Smooth muscle cell (in vitro differentiated cells): ENCODE results near the gene CCDC154. TPM values are rescaled to one million over a fixed set of nuclear protein-coding genes. Genes with fewer than 3 reads are reported as not detected.

Experiments
- DNase-seq: peaks from one replicate; lab custom pipeline; 2025; ENCODE audit not compliant: unreplicated experiment; lab: John Stamatoyannopoulos, UW
- H2AFZ ChIP-seq: fragments of 200-600 bp; sonication (generic); 2 replicates; pipeline ENCODE4 v1.6.0; 2016; ENCODE audit warnings: antibody characterized with exemption, low read depth, mild to moderate bottlenecking
- H3F3A ChIP-seq: fragments of 200-600 bp; sonication (generic); 2 replicates; pipeline ENCODE4 v1.6.0; 2017; ENCODE audit warnings: antibody characterized with exemption, low read depth
- H3K27ac ChIP-seq: fragments of 200-600 bp; sonication (generic); 2 replicates; pipeline ENCODE4 v1.5.1; 2016; ENCODE audit warnings: low read depth, mild to moderate bottlenecking
- H3K27me3 ChIP-seq: fragments of 200-600 bp; sonication (generic); 2 replicates; pipeline ENCODE4 v1.6.1; 2016; ENCODE audit warnings: low read depth, mild to moderate bottlenecking
- H3K36me3 ChIP-seq: fragments of 200-600 bp; sonication (generic); 2 replicates; pipeline ENCODE4 v1.5.1; 2016; ENCODE audit warnings: low read depth
- H3K4me1 ChIP-seq: fragments of 200-600 bp; sonication (generic); 2 replicates; pipeline ENCODE4 v1.5.1; 2016; ENCODE audit warnings: low read depth
- H3K4me2 ChIP-seq: fragments of 200-600 bp; sonication (generic); 2 replicates; pipeline ENCODE4 v1.6.0; 2016; ENCODE audit warnings: mild to moderate bottlenecking
- H3K4me3 ChIP-seq: fragments of 200-600 bp; sonication (generic); 2 replicates; pipeline ENCODE4 v1.5.1; 2016; ENCODE audit warnings: mild to moderate bottlenecking
- H3K79me2 ChIP-seq: fragments of 200-600 bp; sonication (generic); 2 replicates; pipeline ENCODE4 v1.6.0; 2016; ENCODE audit warnings: low read depth, mild to moderate bottlenecking
- H3K9ac ChIP-seq: fragments of 200-600 bp; sonication (generic); 2 replicates; pipeline ENCODE4 v1.6.0; 2016; ENCODE audit warnings: low read depth
- H3K9me3 ChIP-seq: fragments of 200-600 bp; sonication (generic); replicated peaks from 2 replicates; pipeline ENCODE4 v1.5.1; 2016; ENCODE audit warnings: low read depth
- H4K20me1 ChIP-seq: fragments of 200-600 bp; sonication (generic); 2 replicates; pipeline ENCODE4 v1.6.0; 2016; ENCODE audit warnings: low read depth
- WGBS: methylation state at CpG from one replicate; pipeline ENCODE4 v1.1.7; 2016; ENCODE audit warnings: low lambda C conversion rate; 5-methylcytosine and 5-hydroxymethylcytosine counted together
- polyA plus RNA-seq: library from polyadenylated mRNA; unstranded; fragments of >200 nt; fragmentation: Nextera tagmentation; extraction: Ambion mirVana; gene quantifications from 2 replicates; pipeline ENCODE4 v1.2.1, GENCODE V29; 2016
- total RNA-seq: library from RNA; depleted of rRNA; stranded (reverse); fragments of >200 nt; gene quantifications from 2 replicates; pipeline ENCODE4 v1.2.3, GENCODE V29; 2014
- TF ChIP-seq, protein P1 (sequence below): fragments of 200-600 bp; sonication (generic); IDR thresholded peaks from 2 replicates; pipeline ENCODE4 v1.5.1; 2017; ENCODE audit warnings: borderline replicate concordance, mild to moderate bottlenecking, antibody characterized with exemption; ENCODE audit not compliant: insufficient read depth, poor library complexity, severe bottlenecking

CCDC154 gene
- total and polyA plus RNA-seq, 2 experiments from 2014 or later, result 0.24 TPM; not detected in 1

DNA sequence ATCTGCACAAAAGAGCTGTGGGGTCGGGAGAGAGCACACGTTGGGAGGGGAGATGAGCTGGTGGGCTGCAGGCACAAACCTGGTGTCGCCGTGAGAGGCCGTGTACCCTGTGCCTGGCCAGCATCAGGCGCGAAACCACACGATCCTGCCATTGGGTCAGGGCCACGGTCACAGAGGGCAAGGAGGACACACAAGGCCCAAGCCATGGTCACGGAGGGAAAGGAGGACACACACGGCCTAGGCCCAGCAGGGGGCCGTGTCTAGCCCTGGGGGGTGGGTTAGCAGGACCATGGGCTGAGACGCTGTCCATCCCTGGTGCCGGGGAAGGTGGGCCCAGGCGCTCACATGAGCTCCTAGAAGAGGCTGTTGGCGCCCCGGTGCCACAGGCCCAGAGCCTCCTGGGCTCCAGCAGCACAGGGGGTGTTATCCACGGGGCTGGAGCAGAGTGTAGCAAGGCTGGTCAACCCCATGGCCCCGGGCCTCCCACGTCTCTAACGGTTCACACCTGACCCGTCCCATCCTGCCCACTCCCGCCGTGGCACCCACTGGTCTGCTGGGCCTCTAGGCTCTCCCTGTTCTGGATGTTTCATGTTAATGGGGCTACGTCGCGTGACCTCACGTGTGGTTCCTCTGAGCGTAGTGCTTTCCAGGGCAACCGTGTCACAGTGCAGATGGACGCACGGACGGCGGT, 7.5 kb upstream of the CCDC154 start:
- DNase-seq, result no peak
- no peaks in the 10 kb centered on the region for H4K20me1 ChIP-seq

DNA sequence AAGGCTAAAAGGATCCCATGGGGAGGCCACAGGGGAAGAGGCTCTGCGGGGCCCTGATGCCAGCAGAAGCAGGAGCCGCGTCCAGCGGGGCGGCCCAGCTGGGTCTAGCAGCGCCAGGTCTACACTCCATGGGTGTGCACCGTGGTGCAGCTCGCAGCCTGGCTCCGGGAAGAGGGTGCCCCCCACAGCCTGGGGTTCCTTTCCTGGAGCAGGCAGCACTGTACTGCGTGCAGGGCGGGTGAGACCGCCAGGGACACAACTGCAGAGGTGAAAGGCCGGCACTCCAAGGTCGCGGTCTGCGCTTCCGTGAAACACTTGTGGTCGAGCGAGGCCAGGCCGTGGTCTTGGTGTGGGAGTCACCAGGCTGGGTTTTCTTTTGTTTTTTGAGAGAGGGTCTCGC, 6.5 kb upstream of the CCDC154 start:
- H3K9me3 ChIP-seq, result no peaks in the 10 kb centered on the region
- TF ChIP-seq, protein P1, sequence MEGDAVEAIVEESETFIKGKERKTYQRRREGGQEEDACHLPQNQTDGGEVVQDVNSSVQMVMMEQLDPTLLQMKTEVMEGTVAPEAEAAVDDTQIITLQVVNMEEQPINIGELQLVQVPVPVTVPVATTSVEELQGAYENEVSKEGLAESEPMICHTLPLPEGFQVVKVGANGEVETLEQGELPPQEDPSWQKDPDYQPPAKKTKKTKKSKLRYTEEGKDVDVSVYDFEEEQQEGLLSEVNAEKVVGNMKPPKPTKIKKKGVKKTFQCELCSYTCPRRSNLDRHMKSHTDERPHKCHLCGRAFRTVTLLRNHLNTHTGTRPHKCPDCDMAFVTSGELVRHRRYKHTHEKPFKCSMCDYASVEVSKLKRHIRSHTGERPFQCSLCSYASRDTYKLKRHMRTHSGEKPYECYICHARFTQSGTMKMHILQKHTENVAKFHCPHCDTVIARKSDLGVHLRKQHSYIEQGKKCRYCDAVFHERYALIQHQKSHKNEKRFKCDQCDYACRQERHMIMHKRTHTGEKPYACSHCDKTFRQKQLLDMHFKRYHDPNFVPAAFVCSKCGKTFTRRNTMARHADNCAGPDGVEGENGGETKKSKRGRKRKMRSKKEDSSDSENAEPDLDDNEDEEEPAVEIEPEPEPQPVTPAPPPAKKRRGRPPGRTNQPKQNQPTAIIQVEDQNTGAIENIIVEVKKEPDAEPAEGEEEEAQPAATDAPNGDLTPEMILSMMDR, result no peak
- no peak overlapping the region for H3K4me3 ChIP-seq
- H3K27ac ChIP-seq, result no peak overlapping the region
- H3K79me2 ChIP-seq, result no peaks in the 10 kb centered on the region
- no peaks in the 10 kb centered on the region for H3K4me1 ChIP-seq
- 96% methylated on average over 21 of the region's 21 CpGs for WGBS
- H3K27me3 ChIP-seq, result no peaks in the 10 kb centered on the region
- H3K4me2 ChIP-seq, result no peak overlapping the region
- no peaks in the 10 kb centered on the region for H4K20me1 ChIP-seq
- no peaks in the 10 kb centered on the region for H3F3A ChIP-seq
- H3K9ac ChIP-seq, result no peak overlapping the region
- no peaks in the 10 kb centered on the region for H3K36me3 ChIP-seq
- DNase-seq, result no peak
- H2AFZ ChIP-seq, result no peak overlapping the region

More for the DNA sequence above, 7.5 kb upstream of the CCDC154 start:
- Histone ChIP-seq H3K9me3 (no peaks in the 10 kb centered on the region), H3K9ac (no peak overlapping the region), H3K36me3 (no peaks in the 10 kb centered on the region), H3K79me2 (no peaks in the 10 kb centered on the region), H3K4me2 (no peak overlapping the region), H3K27ac (no peak overlapping the region), H3F3A (no peaks in the 10 kb centered on the region), H3K4me3 (no peak overlapping the region), H2AFZ (no peak overlapping the region), H3K4me1 (no peaks in the 10 kb centered on the region), H3K27me3 (no peaks in the 10 kb centered on the region)
- TF ChIP-seq, protein P1, result no peak
- WGBS, result 96% methylated on average over 34 of the region's 34 CpGs

DNA sequence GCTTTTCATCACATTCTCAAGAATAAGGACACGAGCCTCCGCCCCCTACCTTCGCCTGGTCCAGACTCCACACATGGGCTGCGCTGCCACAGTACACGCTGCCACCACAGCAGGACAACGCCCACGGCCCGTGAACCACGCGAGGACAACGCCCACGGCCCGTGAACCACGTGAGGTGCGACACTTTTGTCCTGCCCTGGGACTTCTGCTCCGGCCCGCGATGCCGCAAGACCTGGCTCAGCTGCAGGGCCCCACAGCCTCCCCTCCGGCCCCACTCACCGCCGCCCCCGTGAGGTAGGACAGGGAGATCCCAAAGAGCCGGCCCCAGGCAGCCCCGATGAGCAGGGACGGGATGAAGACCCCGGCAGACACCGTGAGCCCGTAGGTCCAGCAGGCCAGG, 5.9 kb upstream of the CCDC154 start:
- Histone ChIP-seq H3K4me1 (no peaks in the 10 kb centered on the region), H3K27ac (no peak overlapping the region), H3K4me2 (no peak overlapping the region), H3K27me3 (no peaks in the 10 kb centered on the region), H3K9me3 (no peaks in the 10 kb centered on the region), H3F3A (no peaks in the 10 kb centered on the region), H3K9ac (no peak overlapping the region), H3K36me3 (no peaks in the 10 kb centered on the region), H4K20me1 (no peaks in the 10 kb centered on the region), H2AFZ (no peak overlapping the region), H3K79me2 (no peaks in the 10 kb centered on the region), H3K4me3 (no peak overlapping the region)
- DNase-seq, result no peak
- TF ChIP-seq, protein P1, result no peak
- 93% methylated on average over 29 of the region's 29 CpGs for WGBS
